Smooth muscle cell (in vitro differentiated cells): ENCODE measurements around the gene TPGS1. TPM values are rescaled to one million over a fixed set of nuclear protein-coding genes. Genes with fewer than 3 reads are reported as not detected.

Experiments
- DNase-seq: peaks from one replicate; lab custom pipeline; 2025; ENCODE audit not compliant: unreplicated experiment; lab: John Stamatoyannopoulos, UW
- H2AFZ ChIP-seq: fragments of 200-600 bp; sonication (generic); 2 replicates; pipeline ENCODE4 v1.6.0; 2016; ENCODE audit warnings: antibody characterized with exemption, low read depth, mild to moderate bottlenecking
- H3F3A ChIP-seq: fragments of 200-600 bp; sonication (generic); 2 replicates; pipeline ENCODE4 v1.6.0; 2017; ENCODE audit warnings: antibody characterized with exemption, low read depth
- H3K27ac ChIP-seq: fragments of 200-600 bp; sonication (generic); 2 replicates; pipeline ENCODE4 v1.5.1; 2016; ENCODE audit warnings: low read depth, mild to moderate bottlenecking
- H3K27me3 ChIP-seq: fragments of 200-600 bp; sonication (generic); 2 replicates; pipeline ENCODE4 v1.6.1; 2016; ENCODE audit warnings: low read depth, mild to moderate bottlenecking
- H3K36me3 ChIP-seq: fragments of 200-600 bp; sonication (generic); 2 replicates; pipeline ENCODE4 v1.5.1; 2016; ENCODE audit warnings: low read depth
- H3K4me1 ChIP-seq: fragments of 200-600 bp; sonication (generic); 2 replicates; pipeline ENCODE4 v1.5.1; 2016; ENCODE audit warnings: low read depth
- H3K4me2 ChIP-seq: fragments of 200-600 bp; sonication (generic); 2 replicates; pipeline ENCODE4 v1.6.0; 2016; ENCODE audit warnings: mild to moderate bottlenecking
- H3K4me3 ChIP-seq: fragments of 200-600 bp; sonication (generic); 2 replicates; pipeline ENCODE4 v1.5.1; 2016; ENCODE audit warnings: mild to moderate bottlenecking
- H3K79me2 ChIP-seq: fragments of 200-600 bp; sonication (generic); 2 replicates; pipeline ENCODE4 v1.6.0; 2016; ENCODE audit warnings: low read depth, mild to moderate bottlenecking
- H3K9ac ChIP-seq: fragments of 200-600 bp; sonication (generic); 2 replicates; pipeline ENCODE4 v1.6.0; 2016; ENCODE audit warnings: low read depth
- H3K9me3 ChIP-seq: fragments of 200-600 bp; sonication (generic); replicated peaks from 2 replicates; pipeline ENCODE4 v1.5.1; 2016; ENCODE audit warnings: low read depth
- H4K20me1 ChIP-seq: fragments of 200-600 bp; sonication (generic); 2 replicates; pipeline ENCODE4 v1.6.0; 2016; ENCODE audit warnings: low read depth
- CTCF ChIP-seq: fragments of 200-600 bp; sonication (generic); IDR thresholded peaks from 2 replicates; pipeline ENCODE4 v1.5.1; 2017; ENCODE audit warnings: borderline replicate concordance, mild to moderate bottlenecking, antibody characterized with exemption; ENCODE audit not compliant: insufficient read depth, poor library complexity, severe bottlenecking
- WGBS: methylation state at CpG from one replicate; pipeline ENCODE4 v1.1.7; 2016; ENCODE audit warnings: low lambda C conversion rate; 5-methylcytosine and 5-hydroxymethylcytosine counted together
- polyA plus RNA-seq: library from polyadenylated mRNA; unstranded; fragments of >200 nt; fragmentation: Nextera tagmentation; extraction: Ambion mirVana; gene quantifications from 2 replicates; pipeline ENCODE4 v1.2.1, GENCODE V29; 2016
- total RNA-seq: library from RNA; depleted of rRNA; stranded (reverse); fragments of >200 nt; gene quantifications from 2 replicates; pipeline ENCODE4 v1.2.3, GENCODE V29; 2014

TPGS1 gene
- total and polyA plus RNA-seq, 2 experiments from 2014 or later, result 20.5 to 51.3 TPM

- WGBS, result 68% methylated on average over 14 of the region's 22 CpGs
- H3K4me2 ChIP-seq, result peak overlapping the region; percentile 54
Measured at GRCh38 chr19:567296-567900, 60.1 kb downstream of the TPGS1 start.

More at GRCh38 chr19:567296-567900, 60.1 kb downstream of the TPGS1 start:
- Histone ChIP-seq H2AFZ (no peak overlapping the region), H3F3A (peaks cover 11% of the 10 kb centered on the region), H3K9ac (no peak overlapping the region), H3K79me2 (no peaks in the 10 kb centered on the region), H3K9me3 (no peaks in the 10 kb centered on the region), H3K4me3 (no peak overlapping the region), H3K27ac (peak overlapping the region; percentile 67), H3K36me3 (no peaks in the 10 kb centered on the region), H3K27me3 (no peaks in the 10 kb centered on the region), H3K4me1 (no peaks in the 10 kb centered on the region), H4K20me1 (no peaks in the 10 kb centered on the region)
- TF ChIP-seq CTCF, result no peak
- no peak for DNase-seq

Other genes with a start within 250 kb of the TPGS1 start
- 6.0 and 6.2 TPM in 2 replicates for gene PLPP2, start 216.1 kb upstream of the TPGS1 start, total RNA-seq
- 4.8 and 15.1 TPM in 2 replicates for gene PLPP2, start 216.1 kb upstream of the TPGS1 start, polyA plus RNA-seq
- 12.7 and 16.3 TPM in 2 replicates for gene MIER2, start 162.7 kb upstream of the TPGS1 start, total RNA-seq
- 79.5 and 79.7 TPM in 2 replicates for gene MIER2, start 162.7 kb upstream of the TPGS1 start, polyA plus RNA-seq
- 0.63 and 1.7 TPM in 2 replicates for gene C2CD4C, start 98.3 kb upstream of the TPGS1 start, total RNA-seq
- 3.7 and 3.8 TPM in 2 replicates for gene C2CD4C, start 98.3 kb upstream of the TPGS1 start, polyA plus RNA-seq
- gene SHC2, start 46.5 kb upstream of the TPGS1 start, total RNA-seq, result 10.8 and 15.6 TPM in 2 replicates
- 29.3 and 34.5 TPM in 2 replicates for gene SHC2, start 46.5 kb upstream of the TPGS1 start, polyA plus RNA-seq
- gene MADCAM1, start 11.0 kb upstream of the TPGS1 start, total RNA-seq, result not detected in 2 replicates
- gene MADCAM1, start 11.0 kb upstream of the TPGS1 start, polyA plus RNA-seq, result 0.24 TPM in 1 of 2 replicates, not detected in the other
- gene CDC34, start 24.3 kb downstream of the TPGS1 start, total RNA-seq, result 67.7 and 72.7 TPM in 2 replicates
- 151 and 159 TPM in 2 replicates for gene CDC34, start 24.3 kb downstream of the TPGS1 start, polyA plus RNA-seq
- gene GZMM, start 36.6 kb downstream of the TPGS1 start, total RNA-seq, result not detected in 2 replicates
- gene GZMM, start 36.6 kb downstream of the TPGS1 start, polyA plus RNA-seq, result 0.23 and 0.64 TPM in 2 replicates
- gene BSG, start 65.1 kb downstream of the TPGS1 start, total RNA-seq, result 431 and 469 TPM in 2 replicates
- 971 and 1,057 TPM in 2 replicates for gene BSG, start 65.1 kb downstream of the TPGS1 start, polyA plus RNA-seq
- gene HCN2, start 82.4 kb downstream of the TPGS1 start, total RNA-seq, result 0.27 and 0.81 TPM in 2 replicates
- 0.12 and 0.49 TPM in 2 replicates for gene HCN2, start 82.4 kb downstream of the TPGS1 start, polyA plus RNA-seq
- 15.2 and 23.8 TPM in 2 replicates for gene POLRMT, start 126.0 kb downstream of the TPGS1 start, total RNA-seq
- 65.3 and 74.2 TPM in 2 replicates for gene POLRMT, start 126.0 kb downstream of the TPGS1 start, polyA plus RNA-seq
- gene FGF22, start 132.4 kb downstream of the TPGS1 start, total RNA-seq, result not detected in 2 replicates
- 0.18 TPM in 2 replicates for gene FGF22, start 132.4 kb downstream of the TPGS1 start, polyA plus RNA-seq
- gene RNF126, start 155.7 kb downstream of the TPGS1 start, total RNA-seq, result 19.8 and 24.6 TPM in 2 replicates
- gene RNF126, start 155.7 kb downstream of the TPGS1 start, polyA plus RNA-seq, result 55.7 and 60.4 TPM in 2 replicates
- gene FSTL3, start 168.9 kb downstream of the TPGS1 start, total RNA-seq, result 117 and 132 TPM in 2 replicates
- 153 and 172 TPM in 2 replicates for gene FSTL3, start 168.9 kb downstream of the TPGS1 start, polyA plus RNA-seq
- gene PRSS57, start 188.0 kb downstream of the TPGS1 start, total RNA-seq, result not detected in 2 replicates
- gene PRSS57, start 188.0 kb downstream of the TPGS1 start, polyA plus RNA-seq, result not detected in 2 replicates
- 11.1 and 17.1 TPM in 2 replicates for gene PALM, start 201.4 kb downstream of the TPGS1 start, total RNA-seq
- gene PALM, start 201.4 kb downstream of the TPGS1 start, polyA plus RNA-seq, result 16.6 and 21.3 TPM in 2 replicates
- 1.7 and 10.2 TPM in 2 replicates for gene MISP, start 243.6 kb downstream of the TPGS1 start, total RNA-seq
- 1.2 and 8.0 TPM in 2 replicates for gene MISP, start 243.6 kb downstream of the TPGS1 start, polyA plus RNA-seq